Fibroblast of lung (primary cell): Measurements from ENCODE around the gene MNT.

Experiments
- CTCF ChIP-seq, 2 donors: IDR thresholded peaks in 1 of 2; conservative IDR thresholded peaks in 1 of 2; 1 replicate in 1 of 2; 2 replicates in 1 of 2; pipeline ENCODE4 v1.5.1; 2011 to 2012; ENCODE audit warnings: low read length in 2 of 2, control low read depth in 1 of 2, inconsistent platforms in 1 of 2, low read depth in 1 of 2, mild to moderate bottlenecking in 1 of 2
- EZH2 ChIP-seq: IDR thresholded peaks from 2 replicates; pipeline ENCODE4 v1.5.1; 2012; ENCODE audit warnings: low read length, control low read depth, mild to moderate bottlenecking; ENCODE audit errors: missing control alignments

GRCh38 chr17:2395258-2396181, 5.3 kb downstream of the MNT start:
- TF ChIP-seq EZH2 (no peak), CTCF (conservative IDR thresholded peaks at IDR 0.05 in 1 of 2, IDR thresholded peaks at IDR 0.05 in 1 of 2; ENCODE audit: low read depth in 1 of 2, low read length in 2 of 2) (peak in 1 of 2 donors; percentile 7)
